Panc1 (cell line): ENCODE data around the gene WDR75. TPM values are rescaled to one million over a fixed set of nuclear protein-coding genes. Genes with fewer than 3 reads are reported as not detected.

Source experiments
- ATAC-seq: fragments of 200-7000 bp; cut with Tn5 transposase; 2 replicates; pipeline ENCODE4 v1.9.1; 2020; ENCODE audit warnings: mild to moderate bottlenecking, moderate library complexity
- BruUV-seq: library from RNA; stranded (reverse); fragments of 400-500 nt; replicated peaks from 2 replicates; lab custom pipeline; 2021; lab: Mats Ljungman, UMichigan
- CTCF ChIA-PET: fragments of 300-600 bp; sonication (Branson Sonifier 250); formaldehyde crosslinking; loops from one replicate; lab custom pipeline; 2022; ENCODE audit warnings: antibody characterized with exemption; lab: Charles Lee
- POLR2A ChIA-PET: fragments of 300-600 bp; sonication (Branson Sonifier 250); formaldehyde crosslinking; loops from one replicate; lab custom pipeline; 2022; ENCODE audit warnings: antibody characterized with exemption; lab: Charles Lee
- DNase-seq: peaks from one replicate; pipeline ENCODE4 v3.0.0-alpha.2; 2010; ENCODE audit warnings: low read depth, low spot score
- H3K27ac ChIP-seq: 2 replicates; pipeline ENCODE4 v1.5.1; 2011; ENCODE audit warnings: mild to moderate bottlenecking, low read length, inconsistent platforms
- H3K27me3 ChIP-seq: fragments of 200-500 bp; sonication (Bioruptor generic); 2 replicates; pipeline ENCODE4 v1.6.0; 2014; ENCODE audit warnings: low read length, inconsistent platforms; ENCODE audit not compliant: control insufficient read depth, insufficient read depth
- H3K36me3 ChIP-seq: fragments of 200-500 bp; sonication (Bioruptor generic); 2 replicates; pipeline ENCODE4 v1.5.1; 2014; ENCODE audit warnings: inconsistent platforms, mild to moderate bottlenecking, low read length, moderate library complexity; ENCODE audit not compliant: control insufficient read depth, insufficient read depth
- H3K4me1 ChIP-seq: 2 replicates; pipeline ENCODE4 v1.5.1; 2011; ENCODE audit warnings: inconsistent platforms, mild to moderate bottlenecking, low read length, moderate library complexity; ENCODE audit not compliant: control insufficient read depth, insufficient read depth
- H3K4me3 ChIP-seq, 2 experiments: 2 replicates each; pipeline ENCODE4 v1.5.1; 2011 to 2012; ENCODE audit warnings: low read depth in 2 of 2, low read length in 2 of 2, mild to moderate bottlenecking in 2 of 2, inconsistent platforms in 1 of 2, moderate library complexity in 1 of 2
- H3K9me3 ChIP-seq: fragments of 200-500 bp; sonication (Bioruptor generic); 2 replicates; pipeline ENCODE4 v1.5.1; 2014; ENCODE audit warnings: low read depth, mild to moderate bottlenecking, inconsistent platforms, low read length, moderate library complexity; ENCODE audit not compliant: control insufficient read depth, insufficient read depth
- POLR2AphosphoS5 ChIP-seq: IDR thresholded peaks from 2 replicates; pipeline ENCODE4 v1.6.1; 2012; ENCODE audit warnings: mild to moderate bottlenecking, low read depth, low read length, moderate library complexity
- SIN3A ChIP-seq: IDR thresholded peaks from 2 replicates; pipeline ENCODE4 v1.6.1; 2012; ENCODE audit warnings: low read depth, mild to moderate bottlenecking, low read length, moderate library complexity, borderline replicate concordance; ENCODE audit not compliant: insufficient read depth
- TCF7L2 ChIP-seq: IDR thresholded peaks from 2 replicates; pipeline ENCODE4 v1.6.1; 2011; ENCODE audit warnings: mild to moderate bottlenecking, low read depth, low read length, inconsistent platforms
- in situ Hi-C: cut with HindIII; loops from 2 replicates; pipeline ENCODE4 v1.10.0; 2016; ENCODE audit warnings: low sequenced_read_pairs, low pct_unique_long_range_greater_than_20kb
- intact Hi-C: fragments of 100-400 bp; cut with micrococcal nuclease; formaldehyde crosslinking; loops from one replicate; pipeline ENCODE4 v1.10.0; 2022; ENCODE audit not compliant: unreplicated experiment
- total RNA-seq: library from RNA; stranded (reverse); gene quantifications from one replicate; pipeline ENCODE4 v1.2.1, GENCODE V29; 2021; ENCODE audit not compliant: unreplicated experiment
- TF ChIP-seq, protein P1 (sequence below), 2 experiments: IDR thresholded peaks; 2 replicates each; pipeline ENCODE4 v1.6.1; 2011 to 2012; ENCODE audit warnings: low read depth in 2 of 2, control low read depth in 1 of 2, low read length in 1 of 2, mild to moderate bottlenecking in 1 of 2, moderate library complexity in 1 of 2; ENCODE audit not compliant: insufficient read depth in 1 of 2
- TF ChIP-seq, protein P2 (sequence below): fragments of 450-650 bp; IDR thresholded peaks from 2 replicates; pipeline ENCODE4 v1.5.1; 2017; ENCODE audit warnings: mild to moderate bottlenecking

Gene WDR75
- total RNA-seq, 1 experiment from 2014 or later: 58.3 TPM

DNA sequence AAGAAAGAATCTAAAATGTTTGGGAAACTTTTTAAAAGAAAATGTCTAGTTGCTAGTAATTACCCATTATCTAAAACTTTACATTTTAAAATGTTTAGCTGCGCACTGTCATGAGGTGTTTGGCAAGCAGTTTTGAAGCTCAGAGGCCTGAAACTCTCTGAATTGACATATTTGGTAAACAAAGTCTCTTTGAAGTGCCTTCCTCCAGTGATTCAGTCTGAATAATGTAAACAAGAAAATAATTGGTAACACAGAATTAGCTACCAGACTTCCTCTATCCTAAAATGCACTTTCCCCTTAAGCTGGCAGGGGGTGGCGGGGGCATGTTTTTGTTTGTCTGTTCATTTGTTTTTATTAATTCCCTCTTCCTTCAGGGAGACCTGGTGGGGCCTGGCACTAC, 61.4 kb downstream of the WDR75 start:
- Histone ChIP-seq H3K4me3 (no peak overlapping the region), H3K27me3 (no peaks in the 10 kb centered on the region; the same call in 1 of the 2 replicates), H3K36me3 (no peaks in the 10 kb centered on the region), H3K27ac (no peak overlapping the region), H3K4me1 (no peaks in the 10 kb centered on the region), H3K9me3 (no peaks in the 10 kb centered on the region)
- intact Hi-C loops (no loop called here), in situ Hi-C loops (no loop called here)
- TF ChIP-seq POLR2AphosphoS5 (no peak), TCF7L2 (no peak), SIN3A (no peak)
- TF ChIP-seq, protein P1, sequence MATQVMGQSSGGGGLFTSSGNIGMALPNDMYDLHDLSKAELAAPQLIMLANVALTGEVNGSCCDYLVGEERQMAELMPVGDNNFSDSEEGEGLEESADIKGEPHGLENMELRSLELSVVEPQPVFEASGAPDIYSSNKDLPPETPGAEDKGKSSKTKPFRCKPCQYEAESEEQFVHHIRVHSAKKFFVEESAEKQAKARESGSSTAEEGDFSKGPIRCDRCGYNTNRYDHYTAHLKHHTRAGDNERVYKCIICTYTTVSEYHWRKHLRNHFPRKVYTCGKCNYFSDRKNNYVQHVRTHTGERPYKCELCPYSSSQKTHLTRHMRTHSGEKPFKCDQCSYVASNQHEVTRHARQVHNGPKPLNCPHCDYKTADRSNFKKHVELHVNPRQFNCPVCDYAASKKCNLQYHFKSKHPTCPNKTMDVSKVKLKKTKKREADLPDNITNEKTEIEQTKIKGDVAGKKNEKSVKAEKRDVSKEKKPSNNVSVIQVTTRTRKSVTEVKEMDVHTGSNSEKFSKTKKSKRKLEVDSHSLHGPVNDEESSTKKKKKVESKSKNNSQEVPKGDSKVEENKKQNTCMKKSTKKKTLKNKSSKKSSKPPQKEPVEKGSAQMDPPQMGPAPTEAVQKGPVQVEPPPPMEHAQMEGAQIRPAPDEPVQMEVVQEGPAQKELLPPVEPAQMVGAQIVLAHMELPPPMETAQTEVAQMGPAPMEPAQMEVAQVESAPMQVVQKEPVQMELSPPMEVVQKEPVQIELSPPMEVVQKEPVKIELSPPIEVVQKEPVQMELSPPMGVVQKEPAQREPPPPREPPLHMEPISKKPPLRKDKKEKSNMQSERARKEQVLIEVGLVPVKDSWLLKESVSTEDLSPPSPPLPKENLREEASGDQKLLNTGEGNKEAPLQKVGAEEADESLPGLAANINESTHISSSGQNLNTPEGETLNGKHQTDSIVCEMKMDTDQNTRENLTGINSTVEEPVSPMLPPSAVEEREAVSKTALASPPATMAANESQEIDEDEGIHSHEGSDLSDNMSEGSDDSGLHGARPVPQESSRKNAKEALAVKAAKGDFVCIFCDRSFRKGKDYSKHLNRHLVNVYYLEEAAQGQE (IDR thresholded peaks at IDR 0.05; ENCODE audit: insufficient read depth in 1 of 2, low read depth in 2 of 2, low read length in 1 of 2): no peak
- TF ChIP-seq, protein P2, sequence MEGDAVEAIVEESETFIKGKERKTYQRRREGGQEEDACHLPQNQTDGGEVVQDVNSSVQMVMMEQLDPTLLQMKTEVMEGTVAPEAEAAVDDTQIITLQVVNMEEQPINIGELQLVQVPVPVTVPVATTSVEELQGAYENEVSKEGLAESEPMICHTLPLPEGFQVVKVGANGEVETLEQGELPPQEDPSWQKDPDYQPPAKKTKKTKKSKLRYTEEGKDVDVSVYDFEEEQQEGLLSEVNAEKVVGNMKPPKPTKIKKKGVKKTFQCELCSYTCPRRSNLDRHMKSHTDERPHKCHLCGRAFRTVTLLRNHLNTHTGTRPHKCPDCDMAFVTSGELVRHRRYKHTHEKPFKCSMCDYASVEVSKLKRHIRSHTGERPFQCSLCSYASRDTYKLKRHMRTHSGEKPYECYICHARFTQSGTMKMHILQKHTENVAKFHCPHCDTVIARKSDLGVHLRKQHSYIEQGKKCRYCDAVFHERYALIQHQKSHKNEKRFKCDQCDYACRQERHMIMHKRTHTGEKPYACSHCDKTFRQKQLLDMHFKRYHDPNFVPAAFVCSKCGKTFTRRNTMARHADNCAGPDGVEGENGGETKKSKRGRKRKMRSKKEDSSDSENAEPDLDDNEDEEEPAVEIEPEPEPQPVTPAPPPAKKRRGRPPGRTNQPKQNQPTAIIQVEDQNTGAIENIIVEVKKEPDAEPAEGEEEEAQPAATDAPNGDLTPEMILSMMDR: no peak
- ChIA-PET POLR2A (no interaction called here), CTCF (no interaction called here)
- BruUV-seq: no TSS peak
- ATAC-seq: no peak
- DNase-seq: no peak

DNA sequence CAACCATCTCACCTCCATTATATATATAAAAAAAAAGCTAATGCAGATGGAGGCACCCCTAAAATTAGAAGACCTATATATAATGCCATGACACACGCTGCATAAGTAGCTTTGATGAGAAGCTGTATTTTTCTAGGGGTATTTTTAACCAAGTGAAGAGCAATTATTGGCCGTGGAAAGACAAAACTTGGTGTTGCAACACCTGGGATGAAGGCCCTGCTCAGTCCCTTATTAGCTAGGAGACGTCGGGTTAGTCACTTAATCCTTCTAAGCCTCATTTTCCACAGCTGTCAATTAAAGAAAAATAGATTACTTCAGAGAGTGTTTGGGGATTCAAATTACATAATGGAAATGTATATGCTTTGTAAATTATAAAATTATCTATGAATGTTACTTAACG, 63.0 kb downstream of the WDR75 start:
- ChIA-PET POLR2A (no interaction called here), CTCF (no interaction called here)
- no peaks in the 10 kb centered on the region for H3K36me3 ChIP-seq
- no peaks in the 10 kb centered on the region; the same call in 1 of the 2 replicates for H3K27me3 ChIP-seq
- no peak overlapping the region for H3K27ac ChIP-seq
- in situ Hi-C loops: no loop called here
- no peaks in the 10 kb centered on the region for H3K4me1 ChIP-seq
- DNase-seq: no peak
- no peak overlapping the region for H3K4me3 ChIP-seq
- BruUV-seq: no TSS peak
- TF ChIP-seq SIN3A (no peak), POLR2AphosphoS5 (no peak), TCF7L2 (no peak)
- TF ChIP-seq, protein P1 (IDR thresholded peaks at IDR 0.05; ENCODE audit: insufficient read depth in 1 of 2, low read depth in 2 of 2, low read length in 1 of 2): no peak
- TF ChIP-seq, protein P2: no peak
- no peaks in the 10 kb centered on the region for H3K9me3 ChIP-seq
- intact Hi-C loops: no loop called here
- ATAC-seq: no peak
